GM23338 (cell line): ENCODE results near the gene CTSC.

Source experiments
- CREB1 ChIP-seq: fragments of 250-450 bp; sonication (Bioruptor Pico); IDR thresholded peaks from 2 replicates; pipeline ENCODE4 v1.5.0; 2020; ENCODE audit warnings: low read depth, mild to moderate bottlenecking, moderate library complexity
- CTCF ChIP-seq, 2 experiments: fragments of 200-600 bp in 1 of 2; sonication (generic) in 1 of 2; conservative IDR thresholded peaks; 2 replicates each; pipeline versions ENCODE4 v1.5.1 to v1.6.1; 2016 to 2017; ENCODE audit warnings: antibody characterized with exemption in 2 of 2, low read depth in 2 of 2, mild to moderate bottlenecking in 2 of 2, moderate library complexity in 1 of 2
- ETS1 ChIP-seq: IDR thresholded peaks from 2 replicates; pipeline ENCODE4 v1.6.1; 2016; ENCODE audit warnings: antibody characterized with exemption
- EZH2 ChIP-seq: fragments of 200-600 bp; sonication (generic); IDR thresholded peaks from one replicate; pipeline ENCODE4 v1.8.0; 2017; ENCODE audit warnings: antibody characterized with exemption, mild to moderate bottlenecking, low read depth; ENCODE audit not compliant: unreplicated experiment
- EZH2phosphoT487 ChIP-seq: fragments of 200-600 bp; sonication (generic); IDR thresholded peaks from one replicate; pipeline ENCODE4 v1.8.1; 2018; ENCODE audit warnings: antibody characterized with exemption; ENCODE audit not compliant: unreplicated experiment
- NANOG ChIP-seq: IDR thresholded peaks from 2 replicates; pipeline ENCODE4 v1.6.1; 2016; ENCODE audit warnings: antibody characterized with exemption, borderline replicate concordance
- POLR2AphosphoS5 ChIP-seq: IDR thresholded peaks from 2 replicates; pipeline ENCODE4 v1.6.1; 2016; ENCODE audit warnings: antibody characterized with exemption, low read depth
- REST ChIP-seq: IDR thresholded peaks from one replicate; pipeline ENCODE4 v1.6.1; 2018; ENCODE audit warnings: antibody characterized with exemption; ENCODE audit not compliant: unreplicated experiment
- STAT1 ChIP-seq: IDR thresholded peaks from one replicate; pipeline ENCODE4 v1.6.1; 2016; ENCODE audit warnings: antibody characterized with exemption; ENCODE audit not compliant: unreplicated experiment
- ZNF331 ChIP-seq: fragments of 250-450 bp; sonication (Bioruptor Pico); IDR thresholded peaks from 2 replicates; pipeline ENCODE4 v1.5.0; 2020; ENCODE audit warnings: low read depth, mild to moderate bottlenecking, moderate library complexity

- TF ChIP-seq CTCF (conservative IDR thresholded peaks at IDR 0.05; ENCODE audit: low read depth in 2 of 2), result no peak
- TF ChIP-seq REST, result no peak
- no peak for TF ChIP-seq EZH2
- no peak for TF ChIP-seq EZH2phosphoT487
- TF ChIP-seq POLR2AphosphoS5, result no peak
- TF ChIP-seq STAT1, result no peak
- no peak for TF ChIP-seq ETS1
- no peak for TF ChIP-seq CREB1
- no peak for TF ChIP-seq ZNF331 (CRISPR knock-in tag)
- no peak for TF ChIP-seq NANOG
Observed at GRCh38 chr11:88378422-88379066, 41.0 kb upstream of the CTSC start.
